AG04449 (cell line): Measurements from ENCODE around the gene TUB.

Experiments used
- CTCF ChIA-PET: fragments of 350-600 bp; formaldehyde crosslinking; extraction: SDS; loops from one replicate; lab custom pipeline; 2021; ENCODE audit warnings: antibody characterized with exemption; lab: Yijun Ruan, JAX
- POLR2A ChIA-PET: fragments of 400-600, 350-600 bp; formaldehyde crosslinking; extraction: SDS; loops from one replicate; lab custom pipeline; 2020; ENCODE audit warnings: antibody characterized with exemption, inconsistent platforms; lab: Yijun Ruan, JAX
- DNase-seq: peaks from one replicate; pipeline ENCODE4 v3.0.0-alpha.2; 2010; ENCODE audit warnings: low read depth, low spot score
- H3K4me3 ChIP-seq: 2 replicates; pipeline ENCODE4 v1.5.1; 2011; ENCODE audit warnings: low read depth, mild to moderate bottlenecking, control low read depth, low read length
- TF ChIP-seq, protein P1 (sequence below): IDR thresholded peaks from one replicate; pipeline ENCODE4 v1.5.1; 2011; ENCODE audit warnings: mild to moderate bottlenecking, moderate library complexity, low read length, control low read depth, inconsistent platforms; ENCODE audit not compliant: insufficient read depth; ENCODE audit errors: missing control alignments

Gene TUB

DNA sequence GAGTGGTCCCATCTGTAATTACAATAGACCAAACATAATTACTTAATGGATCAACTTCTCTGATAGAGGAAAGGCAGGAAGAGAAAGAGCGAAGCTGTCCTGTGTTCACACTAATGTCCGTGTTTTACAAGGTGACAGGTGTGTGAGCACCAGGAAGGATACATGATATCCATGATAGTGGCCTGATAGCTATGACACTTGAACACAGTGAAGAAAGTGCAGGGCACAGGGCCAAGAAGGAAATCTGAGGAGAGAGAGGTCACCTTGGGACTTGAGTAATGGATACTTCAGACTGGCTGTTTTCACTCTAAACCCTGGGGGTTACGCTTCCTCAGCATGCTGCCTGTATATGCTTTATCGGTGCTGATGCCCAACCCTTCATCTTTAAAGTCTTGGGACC lies 29.4 kb downstream of the TUB start:
- TF ChIP-seq, protein P1, sequence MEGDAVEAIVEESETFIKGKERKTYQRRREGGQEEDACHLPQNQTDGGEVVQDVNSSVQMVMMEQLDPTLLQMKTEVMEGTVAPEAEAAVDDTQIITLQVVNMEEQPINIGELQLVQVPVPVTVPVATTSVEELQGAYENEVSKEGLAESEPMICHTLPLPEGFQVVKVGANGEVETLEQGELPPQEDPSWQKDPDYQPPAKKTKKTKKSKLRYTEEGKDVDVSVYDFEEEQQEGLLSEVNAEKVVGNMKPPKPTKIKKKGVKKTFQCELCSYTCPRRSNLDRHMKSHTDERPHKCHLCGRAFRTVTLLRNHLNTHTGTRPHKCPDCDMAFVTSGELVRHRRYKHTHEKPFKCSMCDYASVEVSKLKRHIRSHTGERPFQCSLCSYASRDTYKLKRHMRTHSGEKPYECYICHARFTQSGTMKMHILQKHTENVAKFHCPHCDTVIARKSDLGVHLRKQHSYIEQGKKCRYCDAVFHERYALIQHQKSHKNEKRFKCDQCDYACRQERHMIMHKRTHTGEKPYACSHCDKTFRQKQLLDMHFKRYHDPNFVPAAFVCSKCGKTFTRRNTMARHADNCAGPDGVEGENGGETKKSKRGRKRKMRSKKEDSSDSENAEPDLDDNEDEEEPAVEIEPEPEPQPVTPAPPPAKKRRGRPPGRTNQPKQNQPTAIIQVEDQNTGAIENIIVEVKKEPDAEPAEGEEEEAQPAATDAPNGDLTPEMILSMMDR: no peak
- DNase-seq: no peak
- POLR2A ChIA-PET: no interaction called here
- CTCF ChIA-PET: interaction anchor here (1.2 to 6.7 kb wide), 3 partner anchors 11 to 104 kb away, joined by 3 to 80 read pairs (median 15); no protein-coding TSS in a partner anchor
- no peak overlapping the region for H3K4me3 ChIP-seq

DNA sequence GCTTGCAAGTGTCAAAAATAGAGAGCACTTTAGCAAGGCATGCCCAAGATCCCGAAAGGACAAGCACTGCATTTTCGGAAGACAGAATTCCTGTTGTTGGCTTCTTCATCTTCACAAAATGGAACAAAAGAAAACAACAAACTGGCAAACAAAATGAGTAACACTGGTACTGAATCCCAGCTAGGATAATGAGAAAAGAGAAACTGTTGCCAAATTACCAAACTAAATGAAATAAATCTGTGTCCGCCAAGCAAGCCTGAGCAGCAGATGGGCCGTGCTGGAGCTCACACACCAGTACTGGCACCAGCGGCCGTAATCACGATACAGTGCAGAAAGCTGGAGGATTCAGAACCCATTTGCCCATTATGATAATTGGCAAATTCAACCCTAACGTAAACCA lies 30.6 kb downstream of the TUB start:
- DNase-seq: no peak
- ChIA-PET CTCF (interaction anchor here (1.2 to 6.7 kb wide), 3 partner anchors 12 to 105 kb away, joined by 3 to 80 read pairs (median 15); no protein-coding TSS in a partner anchor), POLR2A (no interaction called here)
- TF ChIP-seq, protein P1: no peak
- H3K4me3 ChIP-seq: no peak overlapping the region

DNA sequence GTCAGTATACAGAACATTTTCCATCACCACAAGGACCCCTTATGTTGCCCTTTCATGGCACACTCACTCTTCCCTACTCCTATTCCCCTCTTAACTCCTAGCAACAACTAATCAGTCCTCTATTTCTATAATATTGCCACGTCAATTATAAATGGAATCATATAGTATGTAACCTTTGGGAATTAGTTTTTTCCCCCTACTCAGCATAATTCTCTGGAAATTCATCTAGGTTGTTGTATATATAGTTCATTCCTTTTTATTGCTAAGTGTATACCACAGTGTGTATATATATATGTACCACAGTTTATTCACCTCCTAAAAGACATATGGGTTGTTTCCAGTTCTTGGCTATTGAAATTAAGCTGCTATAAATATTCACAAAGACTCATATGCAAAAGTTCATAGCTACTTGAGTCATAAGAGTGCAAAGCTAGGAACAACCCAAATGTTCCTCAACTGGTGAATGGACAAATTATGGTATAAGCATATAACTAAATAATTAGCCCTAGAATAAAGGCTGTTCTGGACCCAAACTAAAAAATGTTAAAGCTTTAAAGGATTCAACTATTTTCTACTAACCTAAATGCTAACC lies 41.3 kb downstream of the TUB start:
- CTCF ChIA-PET: interaction anchor here (0.6 to 1.5 kb wide), 4 partner anchors 23 to 116 kb away, joined by 3 to 5 read pairs (median 4); no protein-coding TSS in a partner anchor
- TF ChIP-seq, protein P1: no peak
- no peak overlapping the region for H3K4me3 ChIP-seq
- POLR2A ChIA-PET: no interaction called here
- no peak for DNase-seq

DNA sequence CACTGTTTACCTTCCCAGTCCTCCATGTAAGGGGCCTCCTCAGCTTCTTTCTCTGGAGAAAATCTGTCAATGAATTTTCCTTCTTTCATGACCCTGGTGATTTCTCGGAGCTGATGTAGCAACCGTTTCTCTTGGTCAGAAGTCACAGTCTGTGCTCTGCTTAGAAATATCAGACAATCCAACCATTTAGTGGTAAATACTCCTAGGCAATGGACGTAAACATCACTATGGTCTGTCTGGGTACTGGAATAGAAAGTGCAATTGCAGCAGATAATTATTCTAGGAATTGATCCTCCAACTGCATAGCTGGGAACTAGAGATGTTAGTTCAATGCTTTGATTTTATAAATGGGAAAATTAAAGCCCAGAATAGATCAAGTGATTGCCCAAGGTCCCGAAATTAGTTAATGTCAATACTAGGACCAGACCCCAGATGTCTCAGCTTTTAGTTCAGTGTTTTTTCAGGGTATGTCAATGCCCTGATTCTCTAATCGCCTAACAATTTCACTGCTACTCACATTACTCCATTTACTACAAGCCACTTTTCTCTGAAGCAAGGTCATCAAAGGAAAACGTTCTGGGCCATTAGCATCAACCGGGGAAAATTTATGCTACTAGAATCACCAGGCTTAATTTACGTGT lies 45.8 kb downstream of the TUB start:
- H3K4me3 ChIP-seq: no peak overlapping the region
- TF ChIP-seq, protein P1: no peak
- ChIA-PET POLR2A (no interaction called here), CTCF (interaction anchor here (1.4 to 1.6 kb wide), 2 partner anchors 27 to 121 kb away, joined by 6 read pairs; no protein-coding TSS in a partner anchor)
- DNase-seq: no peak

DNA sequence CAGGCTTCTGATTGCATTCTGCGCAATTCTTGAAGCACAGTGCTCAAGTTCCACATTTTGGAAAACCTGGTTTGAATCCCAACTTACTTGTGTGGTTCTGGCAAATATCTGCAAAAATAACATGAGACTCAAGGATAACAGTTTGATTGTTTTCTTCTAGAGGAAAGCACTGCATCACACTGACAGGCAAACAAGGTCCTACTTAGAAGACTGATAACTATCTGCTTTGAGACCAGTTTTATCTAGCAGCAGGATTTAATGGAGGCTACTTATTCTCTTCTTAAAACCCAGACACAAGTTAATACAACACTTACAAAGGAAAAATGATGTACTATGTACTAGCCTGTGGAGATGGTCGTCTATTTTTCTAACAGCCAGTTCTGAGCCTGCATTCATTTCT lies 46.4 kb downstream of the TUB start:
- no peak for DNase-seq
- ChIA-PET CTCF (interaction anchor here (1.4 to 1.6 kb wide), 2 partner anchors 28 to 121 kb away, joined by 6 read pairs; no protein-coding TSS in a partner anchor), POLR2A (no interaction called here)
- H3K4me3 ChIP-seq: no peak overlapping the region
- TF ChIP-seq, protein P1: no peak

DNA sequence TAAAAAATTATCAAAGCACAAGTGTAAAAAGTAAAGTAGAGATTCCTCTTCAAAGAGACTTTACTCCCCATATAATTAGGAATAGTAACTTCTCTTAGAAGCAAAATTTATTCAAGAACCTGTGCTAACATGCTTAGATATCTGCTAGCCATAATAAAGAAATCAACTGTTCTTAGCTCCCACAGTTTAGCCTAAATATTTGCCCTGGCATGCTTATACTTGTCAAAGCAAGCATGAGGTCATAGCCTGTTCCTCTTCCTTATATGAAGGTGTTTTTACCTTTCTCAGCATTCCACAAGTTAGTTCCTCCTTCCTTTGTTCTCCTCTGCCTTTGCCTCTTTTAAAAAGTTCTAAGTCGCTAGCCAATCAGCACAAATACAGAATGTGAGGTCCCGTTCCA lies 57.5 kb downstream of the TUB start:
- H3K4me3 ChIP-seq: no peak overlapping the region
- POLR2A ChIA-PET: no interaction called here
- CTCF ChIA-PET: no interaction called here
- TF ChIP-seq, protein P1: no peak
- DNase-seq: no peak
